H9 (cell line): ENCODE measurements around the gene AP2S1. TPM values are rescaled to one million over a fixed set of nuclear protein-coding genes. Genes with fewer than 3 reads are reported as not detected.
A peak's percentile ranks its signal among the peaks of the same experiment; 100 is the strongest.

ENCODE experiments used
- DNase-seq: peaks from one replicate; pipeline ENCODE4 v3.0.0-alpha.2; 2017
- H2AFZ ChIP-seq: one replicate; pipeline ENCODE4 v1.6.1; 2013; ENCODE audit warnings: mild to moderate bottlenecking, low read length, control low read depth, moderate library complexity
- H2AK5ac ChIP-seq: 2 replicates; pipeline ENCODE4 v1.6.1; 2013; ENCODE audit warnings: low read length, control low read depth, mixed read lengths; ENCODE audit not compliant: insufficient read length
- H2BK120ac ChIP-seq: one replicate; pipeline ENCODE4 v1.6.1; 2013; ENCODE audit warnings: low read depth, mild to moderate bottlenecking, low read length, control low read depth, inconsistent platforms; ENCODE audit not compliant: poor library complexity, severe bottlenecking
- H2BK12ac ChIP-seq: 2 replicates; pipeline ENCODE4 v1.6.1; 2013; ENCODE audit warnings: low read length, control low read depth, mixed read lengths, low read depth; ENCODE audit not compliant: insufficient read length
- H2BK15ac ChIP-seq: 2 replicates; pipeline ENCODE4 v1.6.1; 2013; ENCODE audit warnings: low read depth, low read length, control low read depth
- H2BK20ac ChIP-seq: one replicate; pipeline ENCODE4 v1.6.1; 2013; ENCODE audit warnings: low read depth, mild to moderate bottlenecking, low read length, control low read depth, inconsistent platforms; ENCODE audit not compliant: poor library complexity, severe bottlenecking
- H2BK5ac ChIP-seq: 2 replicates; pipeline ENCODE4 v1.6.1; 2013; ENCODE audit warnings: low read length, control low read depth, mixed read lengths; ENCODE audit not compliant: insufficient read length
- H3K14ac ChIP-seq: 2 replicates; pipeline ENCODE4 v1.6.1; 2013; ENCODE audit warnings: low read length, control low read depth; ENCODE audit not compliant: insufficient read depth
- H3K18ac ChIP-seq: 2 replicates; pipeline ENCODE4 v1.6.1; 2013; ENCODE audit warnings: low read depth, mild to moderate bottlenecking, mixed read lengths, low read length, control low read depth; ENCODE audit not compliant: insufficient read length
- H3K23ac ChIP-seq: 2 replicates; pipeline ENCODE4 v1.6.1; 2013; ENCODE audit warnings: low read length, control low read depth, mixed read lengths, low read depth; ENCODE audit not compliant: insufficient read length
- H3K23me2 ChIP-seq: 2 replicates; pipeline ENCODE4 v1.6.1; 2013; ENCODE audit warnings: low read depth, mild to moderate bottlenecking, mixed read lengths, low read length, control low read depth; ENCODE audit not compliant: insufficient read length, poor library complexity, severe bottlenecking
- H3K27ac ChIP-seq: 2 replicates; pipeline ENCODE4 v1.5.1; 2013; ENCODE audit warnings: low read length, control low read depth, mixed read lengths, low read depth; ENCODE audit not compliant: insufficient read length
- H3K27me3 ChIP-seq: 2 replicates; pipeline ENCODE4 v1.6.1; 2013; ENCODE audit warnings: low read length, control low read depth, inconsistent platforms; ENCODE audit not compliant: insufficient read depth
- H3K4ac ChIP-seq: 2 replicates; pipeline ENCODE4 v1.6.1; 2013; ENCODE audit warnings: low read depth, mild to moderate bottlenecking, control low read depth, inconsistent platforms, low read length, moderate library complexity
- H3K4me1 ChIP-seq: 2 replicates; pipeline ENCODE4 v1.6.1; 2013; ENCODE audit warnings: low read length, control low read depth, inconsistent platforms; ENCODE audit not compliant: insufficient read depth
- H3K4me2 ChIP-seq: 2 replicates; pipeline ENCODE4 v1.6.1; 2013; ENCODE audit warnings: low read length, control low read depth, mixed read lengths; ENCODE audit not compliant: insufficient read length, insufficient read depth
- H3K56ac ChIP-seq: 2 replicates; pipeline ENCODE4 v1.6.1; 2013; ENCODE audit warnings: low read depth, mild to moderate bottlenecking, mixed read lengths, low read length, control low read depth; ENCODE audit not compliant: insufficient read length
- H3K79me1 ChIP-seq: 2 replicates; pipeline ENCODE4 v1.6.1; 2013; ENCODE audit warnings: low read depth, mild to moderate bottlenecking, moderate library complexity, low read length, control low read depth, inconsistent platforms; ENCODE audit not compliant: insufficient read depth, poor library complexity, severe bottlenecking
- H3K79me2 ChIP-seq: 2 replicates; pipeline ENCODE4 v1.6.1; 2013; ENCODE audit warnings: low read length, control low read depth, inconsistent platforms; ENCODE audit not compliant: insufficient read depth
- H3K9ac ChIP-seq: 2 replicates; pipeline ENCODE4 v1.6.1; 2013; ENCODE audit warnings: low read length, control low read depth, mixed read lengths; ENCODE audit not compliant: insufficient read length; ENCODE audit errors: extremely low read depth
- H3K9me3 ChIP-seq: one replicate; pipeline ENCODE4 v1.6.1; 2013; ENCODE audit warnings: low read depth, low read length, inconsistent platforms; ENCODE audit not compliant: control insufficient read depth
- H3T11ph ChIP-seq: one replicate; pipeline ENCODE4 v1.6.1; 2013; ENCODE audit warnings: mild to moderate bottlenecking, low read length, control low read depth, inconsistent platforms
- H4K20me1 ChIP-seq: one replicate; pipeline ENCODE4 v1.6.1; 2013; ENCODE audit not compliant: control insufficient read depth, insufficient read length, insufficient read depth
- H4K5ac ChIP-seq: 2 replicates; pipeline ENCODE4 v1.6.1; 2013; ENCODE audit warnings: low read depth, mild to moderate bottlenecking, mixed read lengths, low read length, control low read depth; ENCODE audit not compliant: insufficient read length
- H4K8ac ChIP-seq: replicated peaks from 2 replicates; pipeline ENCODE4 v1.6.1; 2013; ENCODE audit warnings: low read length, control low read depth, mixed read lengths, low read depth; ENCODE audit not compliant: insufficient read length
- H4K91ac ChIP-seq: 2 replicates; pipeline ENCODE4 v1.6.1; 2013; ENCODE audit warnings: low read depth, mild to moderate bottlenecking, moderate library complexity, mixed read lengths, low read length, control low read depth; ENCODE audit not compliant: insufficient read length
- H3K27ac Mint-ChIP-seq, 3 experiments: 2 replicates in 2 of 3; 3 replicates in 1 of 3; pipeline ENCODE4 v1.8.0; 2020 to 2021; ENCODE audit warnings: mixed read lengths in 3 of 3, mild to moderate bottlenecking in 1 of 3, moderate library complexity in 1 of 3
- H3K27me3 Mint-ChIP-seq: 2 replicates; pipeline ENCODE4 v1.8.0; 2021; ENCODE audit warnings: low read depth, mild to moderate bottlenecking, moderate library complexity, mixed read lengths
- H3K36me3 Mint-ChIP-seq, 3 experiments: 2 replicates in 2 of 3; 3 replicates in 1 of 3; pipeline ENCODE4 v1.8.0; 2020 to 2021; ENCODE audit warnings: low read depth in 3 of 3, mixed read lengths in 3 of 3; ENCODE audit not compliant: insufficient read depth in 1 of 3
- H3K4me1 Mint-ChIP-seq, 2 experiments: 2 replicates each; pipeline ENCODE4 v1.8.0; 2020; ENCODE audit warnings: mixed read lengths in 2 of 2
- H3K4me3 Mint-ChIP-seq, 2 experiments: 2 replicates in 1 of 2; 3 replicates in 1 of 2; pipeline ENCODE4 v1.8.0; 2020 to 2021; ENCODE audit warnings: mild to moderate bottlenecking in 2 of 2, mixed read lengths in 2 of 2, moderate library complexity in 1 of 2
- H3K9me3 Mint-ChIP-seq, 2 experiments: 2 replicates in 1 of 2; 3 replicates in 1 of 2; pipeline ENCODE4 v1.8.0; 2020; ENCODE audit warnings: mild to moderate bottlenecking in 2 of 2, mixed read lengths in 2 of 2, moderate library complexity in 1 of 2
- WGBS: extraction: QIAGEN DNeasy Blood & Tissue Kit; methylation state at CpG from one replicate; pipeline ENCODE4 v1.1.7; 2013; ENCODE audit warnings: missing lambda C conversion rate, low lambda C conversion rate, mixed read lengths; ENCODE audit not compliant: insufficient read length; ENCODE audit errors: extremely low coverage; 5-methylcytosine and 5-hydroxymethylcytosine counted together
- total RNA-seq: library from RNA; stranded (reverse); gene quantifications from 2 replicates; pipeline ENCODE4 v1.2.1, GENCODE V29; 2021
- TF ChIP-seq, protein P1 (sequence below): fragments of 200-600 bp; sonication (generic); conservative IDR thresholded peaks from 3 replicates; pipeline ENCODE4 v1.8.0; 2021; ENCODE audit warnings: antibody characterized with exemption, mild to moderate bottlenecking

AP2S1 gene
- total RNA-seq, 1 experiment from 2014 or later = 193 TPM

DNA sequence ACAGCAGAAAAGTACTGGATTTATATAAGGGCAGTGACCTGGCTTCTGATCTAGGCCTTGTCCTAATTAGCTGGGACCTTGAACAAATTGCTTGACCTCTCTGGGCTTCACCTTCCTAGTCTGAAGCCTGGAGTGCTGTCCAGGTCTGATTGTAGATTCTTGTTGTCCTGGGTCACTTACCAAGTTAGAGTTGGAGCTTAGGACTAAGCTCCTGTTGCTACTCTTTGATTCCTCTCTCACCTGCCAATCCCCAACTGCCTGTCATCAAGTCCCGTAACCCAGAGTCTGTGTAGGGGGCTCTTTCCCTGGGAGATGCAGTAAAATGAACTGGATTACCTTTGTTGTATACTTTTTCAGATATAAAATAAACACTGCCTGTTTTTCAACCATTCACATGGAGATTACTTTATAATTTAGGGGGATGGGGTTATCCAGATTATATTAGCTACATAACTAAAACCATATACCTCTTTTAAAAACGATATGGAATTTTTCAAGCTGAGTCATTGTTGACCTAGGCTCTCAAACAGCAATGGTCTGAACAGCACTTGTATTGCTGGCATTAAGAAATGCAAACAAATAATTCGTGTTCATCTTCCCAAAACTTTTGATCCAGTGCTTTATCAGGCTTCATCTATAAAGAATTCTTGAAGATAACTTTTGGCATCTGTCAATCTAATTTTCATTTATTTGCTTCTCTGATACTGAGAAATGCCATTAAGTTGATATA is 15.9 kb upstream of the AP2S1 start:
- peak overlapping the region in 1 of 2 experiments; percentile 7; a peak in 2 of 5 replicates for H3K4me3 Mint-ChIP-seq
- Histone ChIP-seq H2AFZ (no peak overlapping the region), H4K91ac (no peak overlapping the region), H3K23me2 (peaks cover 21% of the 10 kb centered on the region), H4K5ac (no peak overlapping the region), H3K4ac (no peak overlapping the region), H2AK5ac (no peak overlapping the region), H4K8ac (no peak overlapping the region), H3K27ac (no peak overlapping the region), H3K18ac (no peak overlapping the region), H3K14ac (no peak overlapping the region), H3K27me3 (no peaks in the 10 kb centered on the region), H3K79me1 (no peaks in the 10 kb centered on the region), H4K20me1 (peaks cover 2% of the 10 kb centered on the region), H3K9ac (no peak overlapping the region), H3K4me1 (peaks cover 3% of the 10 kb centered on the region; the same call in 1 of the 2 replicates), H2BK5ac (no peak overlapping the region), H2BK20ac (no peak overlapping the region), H2BK120ac (no peak overlapping the region), H3K23ac (no peak overlapping the region), H3K9me3 (no peaks in the 10 kb centered on the region), H3T11ph (no peak overlapping the region), H3K4me2 (no peak overlapping the region), H3K56ac (no peak overlapping the region), H2BK12ac (no peak overlapping the region), H3K79me2 (peaks cover 71% of the 10 kb centered on the region), H2BK15ac (no peak overlapping the region)
- no peak for DNase-seq
- peak overlapping the region in 2 of 3 experiments; percentile 40 to 68; a peak in 3 of 7 replicates for H3K27ac Mint-ChIP-seq
- WGBS = no CpG with 5 or more reads among the region's 3 CpGs
- peaks cover 20 to 22% of the 10 kb centered on the region in 2 experiments for H3K4me1 Mint-ChIP-seq
- no peaks in the 10 kb centered on the region for H3K9me3 Mint-ChIP-seq
- TF ChIP-seq, protein P1, sequence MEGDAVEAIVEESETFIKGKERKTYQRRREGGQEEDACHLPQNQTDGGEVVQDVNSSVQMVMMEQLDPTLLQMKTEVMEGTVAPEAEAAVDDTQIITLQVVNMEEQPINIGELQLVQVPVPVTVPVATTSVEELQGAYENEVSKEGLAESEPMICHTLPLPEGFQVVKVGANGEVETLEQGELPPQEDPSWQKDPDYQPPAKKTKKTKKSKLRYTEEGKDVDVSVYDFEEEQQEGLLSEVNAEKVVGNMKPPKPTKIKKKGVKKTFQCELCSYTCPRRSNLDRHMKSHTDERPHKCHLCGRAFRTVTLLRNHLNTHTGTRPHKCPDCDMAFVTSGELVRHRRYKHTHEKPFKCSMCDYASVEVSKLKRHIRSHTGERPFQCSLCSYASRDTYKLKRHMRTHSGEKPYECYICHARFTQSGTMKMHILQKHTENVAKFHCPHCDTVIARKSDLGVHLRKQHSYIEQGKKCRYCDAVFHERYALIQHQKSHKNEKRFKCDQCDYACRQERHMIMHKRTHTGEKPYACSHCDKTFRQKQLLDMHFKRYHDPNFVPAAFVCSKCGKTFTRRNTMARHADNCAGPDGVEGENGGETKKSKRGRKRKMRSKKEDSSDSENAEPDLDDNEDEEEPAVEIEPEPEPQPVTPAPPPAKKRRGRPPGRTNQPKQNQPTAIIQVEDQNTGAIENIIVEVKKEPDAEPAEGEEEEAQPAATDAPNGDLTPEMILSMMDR = no peak
- no peaks in the 10 kb centered on the region for H3K27me3 Mint-ChIP-seq
- peaks cover 3 to 14% (median 7%) of the 10 kb centered on the region in 3 experiments; a peak in 6 of 7 replicates for H3K36me3 Mint-ChIP-seq
